Amygdala (tissue), 56 donors: ENCODE data around the gene LRPPRC.

ENCODE experiments used
- DNase-seq, 56 donors: peaks; one replicate each; lab custom pipeline; 2025; lab: John Stamatoyannopoulos, UW

LRPPRC gene

GRCh38 chr2:43877782-43878464, 117.9 kb downstream of the LRPPRC start:
- DNase-seq: peak in 38 of 56 donors; percentile 5 to 80 (median 38)

GRCh38 chr2:43874776-43875451, 120.9 kb downstream of the LRPPRC start:
- no peak for DNase-seq

DNA sequence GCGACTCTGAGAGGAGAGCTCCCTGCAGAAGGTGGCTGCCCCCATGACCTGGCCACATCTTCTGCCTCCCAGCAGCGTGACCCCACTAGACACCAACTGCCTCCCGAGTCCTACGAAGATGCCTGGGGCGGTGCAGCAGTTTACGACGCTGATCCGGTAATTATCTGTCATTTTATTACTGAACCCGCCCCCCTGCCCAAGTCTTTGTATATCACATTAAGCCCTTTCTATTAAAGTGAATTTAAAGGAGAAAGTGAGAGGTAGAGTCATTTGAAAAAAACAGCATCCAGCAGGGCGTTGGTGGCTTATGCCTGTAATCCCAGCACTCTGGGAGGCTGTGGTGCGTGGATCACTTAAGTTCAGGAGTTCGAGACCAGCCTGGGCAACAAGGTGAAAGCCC, 123.6 kb downstream of the LRPPRC start:
- no peak for DNase-seq

DNA sequence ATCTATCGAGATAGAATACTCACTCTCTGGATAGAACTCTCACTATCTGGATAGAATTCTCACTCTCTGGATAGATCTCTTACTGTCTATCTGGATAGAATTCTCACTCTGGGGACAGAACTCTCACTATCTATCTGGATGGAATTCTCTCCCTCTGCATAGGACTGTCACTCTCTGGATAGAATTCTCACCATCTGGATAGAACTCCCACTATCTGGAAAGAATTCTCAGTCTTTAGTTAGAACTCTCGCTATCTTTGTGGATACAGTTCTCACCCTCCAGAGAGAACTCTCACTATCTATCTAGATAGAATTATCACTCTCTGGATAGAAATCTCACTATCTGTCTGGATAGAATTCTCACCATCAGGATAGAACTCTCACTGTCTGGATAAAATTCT, 140.5 kb downstream of the LRPPRC start:
- DNase-seq: no peak

- no peak for DNase-seq
Measured at GRCh38 chr2:43854671-43855070, 141.1 kb downstream of the LRPPRC start.

DNA sequence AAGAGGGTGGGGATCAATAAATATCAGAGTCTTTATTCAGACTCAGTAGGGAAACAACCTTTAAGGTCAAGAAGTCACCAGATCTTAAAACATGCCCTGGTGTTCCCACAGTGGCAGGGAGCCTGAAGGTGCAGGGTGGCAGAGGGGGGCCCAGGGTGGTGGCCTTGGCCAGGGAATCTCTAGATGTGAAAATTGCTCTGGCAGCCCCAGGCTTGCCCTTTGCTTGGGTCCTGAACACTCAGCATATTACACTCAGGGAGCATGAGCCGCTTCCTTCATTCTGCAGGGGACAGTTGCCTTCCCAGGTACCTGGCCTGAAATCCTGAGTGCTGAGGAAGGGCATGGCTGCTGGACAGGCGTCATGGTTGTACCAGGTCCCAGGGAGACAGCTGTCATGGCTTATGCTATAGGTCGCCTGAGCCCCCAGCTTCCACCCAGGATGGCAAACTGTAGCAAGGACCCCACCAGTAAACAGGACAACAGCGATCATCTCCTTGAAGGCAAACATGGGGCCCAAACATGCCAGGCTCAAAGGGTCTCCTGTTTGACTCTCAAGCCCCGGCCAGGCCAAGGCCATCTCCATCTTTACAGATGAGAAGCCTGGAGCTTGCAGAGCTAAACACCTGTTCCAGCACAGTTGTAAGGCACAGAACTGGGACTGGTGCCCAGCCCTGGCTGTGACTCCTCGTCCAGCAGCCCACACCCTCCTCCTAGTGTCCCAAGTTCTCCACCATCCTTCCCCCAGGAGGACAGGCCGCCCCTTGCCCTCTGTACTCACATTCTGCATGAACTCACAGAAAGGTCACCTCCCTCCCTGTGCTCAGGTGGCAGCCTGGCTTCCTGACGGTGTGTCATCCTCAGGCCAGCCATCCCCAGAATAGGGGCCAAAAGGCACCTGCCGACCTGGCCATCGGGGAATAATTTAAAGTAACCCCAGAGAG, 142.4 kb downstream of the LRPPRC start:
- DNase-seq: no peak

GRCh38 chr2:43852196-43852730, 143.5 kb downstream of the LRPPRC start:
- DNase-seq: no peak

- no peak for DNase-seq
Measured at GRCh38 chr2:43851011-43851980, 144.5 kb downstream of the LRPPRC start.

- no peak for DNase-seq
Measured at GRCh38 chr2:43848214-43848613, 147.6 kb downstream of the LRPPRC start.

DNA sequence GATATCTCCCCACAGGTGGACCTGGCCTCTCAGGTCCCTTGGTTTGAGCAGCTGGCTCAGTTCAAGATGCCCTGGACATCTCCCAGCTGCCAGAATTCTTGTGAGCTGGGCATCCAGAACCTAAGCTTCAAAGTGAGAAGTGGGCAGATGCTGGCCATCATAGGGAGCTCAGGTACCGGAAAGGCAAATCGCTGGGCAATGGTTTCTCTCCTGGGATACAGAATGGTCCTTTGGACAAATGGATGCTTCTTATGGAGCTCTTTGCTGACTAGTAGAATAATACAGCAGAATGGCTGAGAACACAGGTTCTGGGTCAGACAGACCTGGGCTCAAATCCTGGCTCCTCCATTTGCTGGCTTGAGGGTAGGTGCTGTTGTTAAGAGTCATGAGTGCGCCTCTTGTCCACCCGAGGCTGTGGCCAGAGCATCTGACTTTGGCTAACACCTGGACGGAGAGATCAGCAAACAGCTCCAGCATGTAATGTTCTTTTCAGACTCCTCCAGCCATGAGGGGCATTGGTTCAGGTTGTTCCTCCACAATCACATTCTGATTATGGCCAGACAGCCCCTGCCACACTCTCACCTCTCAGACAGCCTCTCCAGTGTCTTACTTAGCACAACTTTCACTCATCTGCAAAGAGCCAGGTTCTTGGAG, 149.5 kb downstream of the LRPPRC start:
- no peak for DNase-seq

DNA sequence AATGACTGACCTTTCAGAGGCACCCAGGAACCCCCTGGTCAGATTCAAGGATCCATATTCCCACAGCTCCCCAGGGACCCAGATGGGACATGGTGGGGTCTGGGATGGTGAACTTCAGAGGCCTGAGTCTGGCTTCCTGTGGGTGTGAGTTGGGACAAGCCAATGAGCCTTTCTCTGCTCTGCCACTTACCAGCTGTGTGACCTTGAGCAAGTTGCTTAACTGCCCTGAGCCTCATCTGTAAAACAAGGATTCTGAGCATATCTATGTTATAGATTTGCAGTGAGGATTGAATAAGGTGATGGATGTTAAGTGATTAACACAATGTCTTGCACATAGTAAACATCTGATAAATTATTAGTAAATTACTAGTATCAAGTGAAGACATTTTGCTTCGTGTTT, 150.6 kb downstream of the LRPPRC start:
- no peak for DNase-seq

GRCh38 chr2:43842866-43843226, 152.9 kb downstream of the LRPPRC start:
- DNase-seq: no peak

DNA sequence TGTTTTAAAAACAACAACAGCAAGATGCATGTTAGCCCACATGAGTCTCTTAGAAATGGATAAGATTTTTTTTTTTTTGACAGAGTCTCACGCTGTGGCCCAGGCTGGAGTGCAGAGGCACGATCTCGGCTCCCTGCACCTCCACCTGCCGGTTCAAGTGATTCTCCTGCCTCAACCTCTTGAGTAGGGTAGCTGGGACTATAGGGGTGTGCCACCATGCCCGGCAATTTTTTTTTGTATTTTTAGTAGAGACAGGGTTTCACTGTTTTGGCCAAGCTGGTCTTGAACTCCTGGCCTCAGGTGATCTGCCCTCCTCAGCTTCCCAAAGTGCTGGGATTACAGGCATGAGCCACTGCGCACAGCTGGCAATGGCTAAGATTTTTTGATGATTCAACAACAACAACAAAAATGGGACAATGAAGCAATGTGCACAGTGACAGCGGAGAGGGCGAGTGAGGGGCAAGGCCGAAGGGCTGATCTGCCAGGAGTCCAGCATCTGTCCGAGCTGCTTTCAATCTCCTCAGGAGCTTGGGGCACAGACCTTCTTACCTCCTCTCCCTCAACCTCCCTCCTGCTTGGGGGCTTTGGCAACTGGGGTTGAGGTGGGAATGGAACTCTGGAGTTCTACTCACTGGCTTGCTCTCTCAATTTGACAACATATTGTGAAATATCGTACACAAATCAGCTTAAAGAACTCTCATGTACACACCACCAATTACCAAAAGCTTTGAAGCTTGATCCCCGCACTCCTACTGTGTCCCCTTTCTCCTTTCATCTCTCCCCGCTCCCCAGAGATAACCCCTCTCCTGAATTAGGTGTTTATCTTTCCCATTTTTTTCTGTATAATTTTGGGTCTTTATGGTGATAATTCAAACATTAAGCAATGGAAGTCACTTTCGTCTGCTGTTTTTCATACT, 153.6 kb downstream of the LRPPRC start:
- DNase-seq: no peak

- DNase-seq: no peak
Measured at GRCh38 chr2:43840965-43841364, 154.8 kb downstream of the LRPPRC start.

DNA sequence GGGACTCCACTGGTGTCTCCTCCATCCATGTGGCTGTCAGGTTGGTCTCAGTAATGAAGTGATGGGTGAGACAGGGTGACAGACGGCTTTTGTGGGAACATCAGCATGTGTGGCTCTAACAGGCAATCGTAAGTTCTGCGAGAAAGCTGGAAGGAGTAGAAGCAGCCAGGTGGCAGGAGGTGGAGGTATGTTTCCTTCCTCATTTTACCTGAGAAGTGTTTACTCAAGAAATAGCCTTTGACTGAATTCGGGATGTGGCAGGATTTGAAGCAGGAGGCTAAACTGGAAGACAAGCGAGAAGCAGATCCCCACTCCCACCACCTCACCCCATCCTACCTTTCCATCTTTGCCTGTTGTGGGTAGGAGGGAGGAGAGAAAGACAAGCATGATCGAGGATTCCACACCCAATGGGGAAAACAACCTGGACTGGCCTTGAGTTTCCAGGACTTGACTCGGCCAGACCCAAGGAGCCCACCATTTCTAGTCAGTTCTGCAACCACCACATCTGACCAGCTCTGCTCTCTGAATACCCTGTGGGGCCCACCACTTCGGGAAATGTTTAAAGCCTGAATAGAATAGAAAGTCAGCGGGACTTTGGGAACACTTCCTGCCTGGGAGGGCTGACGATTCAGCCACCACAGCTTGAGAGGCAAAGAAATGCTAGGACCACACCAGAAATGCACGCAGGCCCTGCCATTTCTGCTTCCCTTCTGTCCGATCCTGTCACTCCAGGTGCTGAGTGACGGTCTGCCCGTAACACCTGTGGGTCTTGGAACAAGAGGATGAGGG, 155.8 kb downstream of the LRPPRC start:
- DNase-seq: no peak

GRCh38 chr2:43838560-43839267, 157.1 kb downstream of the LRPPRC start, which contains the start of the genes ABCG5 and ABCG8:
TSS of gene ABCG5 (minus strand) at chr2:43838839. CDS start at chr2:43838679, 160 bp downstream.
TSS of gene ABCG8 (plus strand) at chr2:43838971. CDS start at chr2:43839054, 83 bp downstream.
- DNase-seq: no peak
